Astrocyte of the cerebellum (primary cell): ENCODE results near the gene STARD8.

Experiments
- DNase-seq: peaks from one replicate; pipeline ENCODE4 v3.0.0-alpha.2; 2011; ENCODE audit warnings: low read depth
- H3K4me3 ChIP-seq: 2 replicates; pipeline ENCODE4 v1.5.1; 2011; ENCODE audit warnings: mild to moderate bottlenecking, low read depth, low read length, moderate library complexity
- CTCF ChIP-seq: IDR thresholded peaks from 2 replicates; pipeline ENCODE4 v1.5.1; 2012; ENCODE audit warnings: low read length, low read depth, moderate library complexity, mild to moderate bottlenecking; ENCODE audit errors: missing control alignments
- in situ Hi-C: cut with HindIII; loops from 2 replicates; pipeline ENCODE4 v1.10.0; 2017; ENCODE audit warnings: low sequenced_read_pairs

The STARD8 gene

GRCh38 chrX:68723491-68724155 is 76.2 kb downstream of the STARD8 start:
- no peak for DNase-seq
- in situ Hi-C loops: no loop called here
- no peak for TF ChIP-seq CTCF
- H3K4me3 ChIP-seq: no peak overlapping the region

- no peak for DNase-seq
- no peak for TF ChIP-seq CTCF
- no peak overlapping the region for H3K4me3 ChIP-seq
- in situ Hi-C loops: no loop called here
These were observed 77.1 kb downstream of the STARD8 start for GRCh38 chrX:68724531-68725020.

- TF ChIP-seq CTCF: no peak
- in situ Hi-C loops: no loop called here
- no peak for DNase-seq
- no peak overlapping the region for H3K4me3 ChIP-seq
These were observed 78.4 kb downstream of the STARD8 start for GRCh38 chrX:68725756-68726365.

GRCh38 chrX:68726366-68726765 is 78.9 kb downstream of the STARD8 start:
- in situ Hi-C loops: no loop called here
- H3K4me3 ChIP-seq: no peak overlapping the region
- DNase-seq: no peak
- TF ChIP-seq CTCF: no peak

GRCh38 chrX:68727696-68728095 is 80.2 kb downstream of the STARD8 start:
- TF ChIP-seq CTCF: no peak
- in situ Hi-C loops: no loop called here

GRCh38 chrX:68728186-68728585 is 80.7 kb downstream of the STARD8 start:
- DNase-seq: no peak
- TF ChIP-seq CTCF: no peak
- in situ Hi-C loops: no loop called here
- H3K4me3 ChIP-seq: no peak overlapping the region

More at GRCh38 chrX:68727696-68728095, 80.2 kb downstream of the STARD8 start:
- DNase-seq: no peak
- H3K4me3 ChIP-seq: no peak overlapping the region
